H9 (cell line): ENCODE data around the gene RSU1. TPM values are rescaled to one million over a fixed set of nuclear protein-coding genes. Genes with fewer than 3 reads are reported as not detected.

Source experiments
- DNase-seq: peaks from one replicate; pipeline ENCODE4 v3.0.0-alpha.2; 2017
- H2AFZ ChIP-seq: one replicate; pipeline ENCODE4 v1.6.1; 2013; ENCODE audit warnings: mild to moderate bottlenecking, low read length, control low read depth, moderate library complexity
- H2AK5ac ChIP-seq: 2 replicates; pipeline ENCODE4 v1.6.1; 2013; ENCODE audit warnings: low read length, control low read depth, mixed read lengths; ENCODE audit not compliant: insufficient read length
- H2BK120ac ChIP-seq: one replicate; pipeline ENCODE4 v1.6.1; 2013; ENCODE audit warnings: low read depth, mild to moderate bottlenecking, low read length, control low read depth, inconsistent platforms; ENCODE audit not compliant: poor library complexity, severe bottlenecking
- H2BK12ac ChIP-seq: 2 replicates; pipeline ENCODE4 v1.6.1; 2013; ENCODE audit warnings: low read length, control low read depth, mixed read lengths, low read depth; ENCODE audit not compliant: insufficient read length
- H2BK15ac ChIP-seq: 2 replicates; pipeline ENCODE4 v1.6.1; 2013; ENCODE audit warnings: low read depth, low read length, control low read depth
- H2BK20ac ChIP-seq: one replicate; pipeline ENCODE4 v1.6.1; 2013; ENCODE audit warnings: low read depth, mild to moderate bottlenecking, low read length, control low read depth, inconsistent platforms; ENCODE audit not compliant: poor library complexity, severe bottlenecking
- H2BK5ac ChIP-seq: 2 replicates; pipeline ENCODE4 v1.6.1; 2013; ENCODE audit warnings: low read length, control low read depth, mixed read lengths; ENCODE audit not compliant: insufficient read length
- H3K14ac ChIP-seq: 2 replicates; pipeline ENCODE4 v1.6.1; 2013; ENCODE audit warnings: low read length, control low read depth; ENCODE audit not compliant: insufficient read depth
- H3K18ac ChIP-seq: 2 replicates; pipeline ENCODE4 v1.6.1; 2013; ENCODE audit warnings: low read depth, mild to moderate bottlenecking, mixed read lengths, low read length, control low read depth; ENCODE audit not compliant: insufficient read length
- H3K23ac ChIP-seq: 2 replicates; pipeline ENCODE4 v1.6.1; 2013; ENCODE audit warnings: low read length, control low read depth, mixed read lengths, low read depth; ENCODE audit not compliant: insufficient read length
- H3K23me2 ChIP-seq: 2 replicates; pipeline ENCODE4 v1.6.1; 2013; ENCODE audit warnings: low read depth, mild to moderate bottlenecking, mixed read lengths, low read length, control low read depth; ENCODE audit not compliant: insufficient read length, poor library complexity, severe bottlenecking
- H3K27ac ChIP-seq: 2 replicates; pipeline ENCODE4 v1.5.1; 2013; ENCODE audit warnings: low read length, control low read depth, mixed read lengths, low read depth; ENCODE audit not compliant: insufficient read length
- H3K27me3 ChIP-seq: 2 replicates; pipeline ENCODE4 v1.6.1; 2013; ENCODE audit warnings: low read length, control low read depth, inconsistent platforms; ENCODE audit not compliant: insufficient read depth
- H3K4ac ChIP-seq: 2 replicates; pipeline ENCODE4 v1.6.1; 2013; ENCODE audit warnings: low read depth, mild to moderate bottlenecking, control low read depth, inconsistent platforms, low read length, moderate library complexity
- H3K4me1 ChIP-seq: 2 replicates; pipeline ENCODE4 v1.6.1; 2013; ENCODE audit warnings: low read length, control low read depth, inconsistent platforms; ENCODE audit not compliant: insufficient read depth
- H3K4me2 ChIP-seq: 2 replicates; pipeline ENCODE4 v1.6.1; 2013; ENCODE audit warnings: low read length, control low read depth, mixed read lengths; ENCODE audit not compliant: insufficient read length, insufficient read depth
- H3K56ac ChIP-seq: 2 replicates; pipeline ENCODE4 v1.6.1; 2013; ENCODE audit warnings: low read depth, mild to moderate bottlenecking, mixed read lengths, low read length, control low read depth; ENCODE audit not compliant: insufficient read length
- H3K79me1 ChIP-seq: 2 replicates; pipeline ENCODE4 v1.6.1; 2013; ENCODE audit warnings: low read depth, mild to moderate bottlenecking, moderate library complexity, low read length, control low read depth, inconsistent platforms; ENCODE audit not compliant: insufficient read depth, poor library complexity, severe bottlenecking
- H3K79me2 ChIP-seq: 2 replicates; pipeline ENCODE4 v1.6.1; 2013; ENCODE audit warnings: low read length, control low read depth, inconsistent platforms; ENCODE audit not compliant: insufficient read depth
- H3K9ac ChIP-seq: 2 replicates; pipeline ENCODE4 v1.6.1; 2013; ENCODE audit warnings: low read length, control low read depth, mixed read lengths; ENCODE audit not compliant: insufficient read length; ENCODE audit errors: extremely low read depth
- H3K9me3 ChIP-seq: one replicate; pipeline ENCODE4 v1.6.1; 2013; ENCODE audit warnings: low read depth, low read length, inconsistent platforms; ENCODE audit not compliant: control insufficient read depth
- H3T11ph ChIP-seq: one replicate; pipeline ENCODE4 v1.6.1; 2013; ENCODE audit warnings: mild to moderate bottlenecking, low read length, control low read depth, inconsistent platforms
- H4K20me1 ChIP-seq: one replicate; pipeline ENCODE4 v1.6.1; 2013; ENCODE audit not compliant: control insufficient read depth, insufficient read length, insufficient read depth
- H4K5ac ChIP-seq: 2 replicates; pipeline ENCODE4 v1.6.1; 2013; ENCODE audit warnings: low read depth, mild to moderate bottlenecking, mixed read lengths, low read length, control low read depth; ENCODE audit not compliant: insufficient read length
- H4K8ac ChIP-seq: replicated peaks from 2 replicates; pipeline ENCODE4 v1.6.1; 2013; ENCODE audit warnings: low read length, control low read depth, mixed read lengths, low read depth; ENCODE audit not compliant: insufficient read length
- H4K91ac ChIP-seq: 2 replicates; pipeline ENCODE4 v1.6.1; 2013; ENCODE audit warnings: low read depth, mild to moderate bottlenecking, moderate library complexity, mixed read lengths, low read length, control low read depth; ENCODE audit not compliant: insufficient read length
- H3K27ac Mint-ChIP-seq, 3 experiments: 2 replicates in 2 of 3; 3 replicates in 1 of 3; pipeline ENCODE4 v1.8.0; 2020 to 2021; ENCODE audit warnings: mixed read lengths in 3 of 3, mild to moderate bottlenecking in 1 of 3, moderate library complexity in 1 of 3
- H3K27me3 Mint-ChIP-seq: 2 replicates; pipeline ENCODE4 v1.8.0; 2021; ENCODE audit warnings: low read depth, mild to moderate bottlenecking, moderate library complexity, mixed read lengths
- H3K36me3 Mint-ChIP-seq, 3 experiments: 2 replicates in 2 of 3; 3 replicates in 1 of 3; pipeline ENCODE4 v1.8.0; 2020 to 2021; ENCODE audit warnings: low read depth in 3 of 3, mixed read lengths in 3 of 3; ENCODE audit not compliant: insufficient read depth in 1 of 3
- H3K4me1 Mint-ChIP-seq, 2 experiments: 2 replicates each; pipeline ENCODE4 v1.8.0; 2020; ENCODE audit warnings: mixed read lengths in 2 of 2
- H3K4me3 Mint-ChIP-seq, 2 experiments: 2 replicates in 1 of 2; 3 replicates in 1 of 2; pipeline ENCODE4 v1.8.0; 2020 to 2021; ENCODE audit warnings: mild to moderate bottlenecking in 2 of 2, mixed read lengths in 2 of 2, moderate library complexity in 1 of 2
- H3K9me3 Mint-ChIP-seq, 2 experiments: 2 replicates in 1 of 2; 3 replicates in 1 of 2; pipeline ENCODE4 v1.8.0; 2020; ENCODE audit warnings: mild to moderate bottlenecking in 2 of 2, mixed read lengths in 2 of 2, moderate library complexity in 1 of 2
- CTCF ChIP-seq: fragments of 200-600 bp; sonication (generic); conservative IDR thresholded peaks from 3 replicates; pipeline ENCODE4 v1.8.0; 2021; ENCODE audit warnings: antibody characterized with exemption, mild to moderate bottlenecking
- WGBS: extraction: QIAGEN DNeasy Blood & Tissue Kit; methylation state at CpG from one replicate; pipeline ENCODE4 v1.1.7; 2013; ENCODE audit warnings: missing lambda C conversion rate, low lambda C conversion rate, mixed read lengths; ENCODE audit not compliant: insufficient read length; ENCODE audit errors: extremely low coverage; 5-methylcytosine and 5-hydroxymethylcytosine counted together
- total RNA-seq: library from RNA; stranded (reverse); gene quantifications from 2 replicates; pipeline ENCODE4 v1.2.1, GENCODE V29; 2021

Gene RSU1
- total RNA-seq, 1 experiment from 2014 or later = 59.4 TPM

DNA sequence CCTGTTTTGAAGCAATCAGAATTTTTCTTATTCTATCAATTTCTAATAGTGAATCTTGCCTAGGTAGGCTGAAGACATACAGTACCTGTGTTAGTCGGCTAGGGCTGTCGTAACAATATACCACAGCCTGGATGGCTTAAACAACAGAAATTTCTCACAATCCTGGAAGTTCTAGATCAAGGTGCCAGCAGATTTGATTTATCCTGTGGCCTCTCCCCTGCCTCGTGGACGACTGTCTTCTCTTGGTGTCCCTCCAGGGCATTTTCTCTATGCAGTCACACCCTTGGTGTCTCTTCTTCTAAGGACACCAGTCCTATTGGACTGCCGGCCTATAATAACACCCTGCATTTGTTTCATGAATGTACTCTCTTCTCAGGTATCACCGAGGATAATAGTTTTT is 1.8 kb upstream of the RSU1 start:
- H3K27ac Mint-ChIP-seq = no peak overlapping the region
- peaks cover 9 to 14% of the 10 kb centered on the region in 2 experiments for H3K4me1 Mint-ChIP-seq
- Histone ChIP-seq H2AFZ (no peak overlapping the region), H3K56ac (no peak overlapping the region), H4K8ac (no peak overlapping the region), H3K27ac (no peak overlapping the region), H2BK5ac (no peak overlapping the region), H2BK15ac (no peak overlapping the region), H3K4ac (no peak overlapping the region), H3K23me2 (peaks cover 4% of the 10 kb centered on the region), H4K5ac (no peak overlapping the region), H3K9ac (no peak overlapping the region), H2AK5ac (no peak overlapping the region), H4K20me1 (no peaks in the 10 kb centered on the region), H2BK12ac (no peak overlapping the region), H4K91ac (no peak overlapping the region), H2BK120ac (no peak overlapping the region), H3K14ac (no peak overlapping the region), H3K79me2 (no peaks in the 10 kb centered on the region), H3K79me1 (no peaks in the 10 kb centered on the region), H3K9me3 (peaks cover 20% of the 10 kb centered on the region), H3K18ac (no peak overlapping the region), H3K27me3 (no peaks in the 10 kb centered on the region; the same call in 1 of the 2 replicates), H3K4me2 (no peak overlapping the region), H3K4me1 (0 out of 2 replicates have a peak, but pooled peaks cover 2% of the 10 kb centered on the region), H3K23ac (no peak overlapping the region), H2BK20ac (no peak overlapping the region), H3T11ph (no peak overlapping the region)
- no peak for TF ChIP-seq CTCF
- no peak for DNase-seq
- peaks cover 13% of the 10 kb centered on the region for H3K27me3 Mint-ChIP-seq
- no CpG with 5 or more reads among the region's 6 CpGs for WGBS
- H3K4me3 Mint-ChIP-seq = no peak overlapping the region
- H3K36me3 Mint-ChIP-seq = peaks cover 19 to 22% (median 20%) of the 10 kb centered on the region in 3 experiments
- H3K9me3 Mint-ChIP-seq = peaks cover 24 to 26% of the 10 kb centered on the region in 2 experiments
